RKO (cell line): Measurements from ENCODE around the gene ATP5PD.

Experiments used
- DNase-seq: peaks from one replicate; pipeline ENCODE4 v3.0.0-alpha.2; 2016; ENCODE audit warnings: low spot score

Gene ATP5PD

DNA sequence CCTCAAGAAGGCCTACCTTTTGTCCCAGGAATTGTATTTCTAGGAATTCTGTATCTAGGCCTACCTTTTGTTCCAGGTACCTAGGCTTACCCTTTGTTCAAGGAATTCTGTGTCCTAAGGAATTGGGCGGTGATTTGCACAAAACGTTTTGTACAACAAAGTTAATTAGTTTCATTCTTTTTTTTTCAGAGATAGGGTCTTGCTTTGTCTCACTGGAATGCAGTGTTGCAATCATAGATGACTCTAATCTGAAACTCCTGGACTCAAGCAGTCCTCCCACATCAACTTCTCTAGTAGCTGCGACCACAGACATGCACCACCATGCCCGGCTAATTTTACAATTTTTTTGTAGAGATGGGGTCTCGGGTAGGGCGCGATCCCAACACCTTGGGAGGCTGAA, 52.3 kb downstream of the ATP5PD start:
- DNase-seq, result no peak

DNA sequence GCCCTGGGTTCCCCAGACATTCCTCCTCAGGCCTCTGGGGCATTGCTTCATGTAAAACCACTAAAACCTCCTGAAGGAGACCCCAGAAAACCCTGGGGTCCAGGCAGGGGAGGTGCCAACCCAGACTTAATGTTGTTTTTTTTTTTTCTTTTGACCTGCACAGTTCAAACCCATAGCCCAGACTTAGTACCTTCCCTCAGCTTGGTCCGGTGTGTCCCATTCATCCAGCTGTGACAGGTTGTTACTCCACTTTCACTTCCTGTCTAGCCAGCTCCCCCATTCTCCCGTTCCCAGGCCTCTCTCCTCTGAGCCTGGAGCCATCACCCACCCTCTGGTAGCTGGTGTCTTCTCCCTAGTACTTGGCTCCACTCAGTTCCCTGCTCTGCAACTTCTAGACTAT, 54.5 kb downstream of the ATP5PD start:
- DNase-seq, result no peak

DNA sequence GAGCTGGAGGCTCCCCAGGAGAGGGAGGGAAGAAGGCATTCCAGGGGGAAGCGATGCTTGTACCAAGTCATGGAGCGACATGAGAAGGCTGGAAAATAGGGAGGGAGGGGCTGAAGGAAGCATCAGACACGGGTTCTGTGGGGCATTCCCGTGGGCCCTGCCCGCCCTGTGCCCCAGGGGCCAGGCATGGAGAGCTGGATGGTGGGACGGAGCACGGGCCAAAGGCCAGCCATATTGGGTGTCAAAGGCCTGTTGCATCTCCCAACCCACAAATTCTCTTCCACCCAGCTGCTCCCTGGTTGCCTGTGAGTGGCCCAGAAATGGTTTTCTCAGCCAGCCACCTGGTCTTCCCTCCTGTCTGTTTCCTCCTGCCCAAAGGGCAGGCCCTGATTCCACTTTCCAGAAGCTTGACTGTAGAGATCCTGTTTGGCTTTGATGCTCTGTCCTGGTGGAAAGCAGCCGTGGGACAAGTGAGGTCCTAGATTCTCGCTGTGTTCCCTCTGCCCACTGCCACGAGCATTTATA, 56.1 kb downstream of the ATP5PD start:
- DNase-seq, result no peak
